Measurements from ENCODE around the gene RIPK3.
"Not testable (repeated sequence)": the region's sequence is repeated elsewhere in the genome, so short reads cannot be mapped to it uniquely, and the experiment has no call there.

RIPK3 gene

DNA sequence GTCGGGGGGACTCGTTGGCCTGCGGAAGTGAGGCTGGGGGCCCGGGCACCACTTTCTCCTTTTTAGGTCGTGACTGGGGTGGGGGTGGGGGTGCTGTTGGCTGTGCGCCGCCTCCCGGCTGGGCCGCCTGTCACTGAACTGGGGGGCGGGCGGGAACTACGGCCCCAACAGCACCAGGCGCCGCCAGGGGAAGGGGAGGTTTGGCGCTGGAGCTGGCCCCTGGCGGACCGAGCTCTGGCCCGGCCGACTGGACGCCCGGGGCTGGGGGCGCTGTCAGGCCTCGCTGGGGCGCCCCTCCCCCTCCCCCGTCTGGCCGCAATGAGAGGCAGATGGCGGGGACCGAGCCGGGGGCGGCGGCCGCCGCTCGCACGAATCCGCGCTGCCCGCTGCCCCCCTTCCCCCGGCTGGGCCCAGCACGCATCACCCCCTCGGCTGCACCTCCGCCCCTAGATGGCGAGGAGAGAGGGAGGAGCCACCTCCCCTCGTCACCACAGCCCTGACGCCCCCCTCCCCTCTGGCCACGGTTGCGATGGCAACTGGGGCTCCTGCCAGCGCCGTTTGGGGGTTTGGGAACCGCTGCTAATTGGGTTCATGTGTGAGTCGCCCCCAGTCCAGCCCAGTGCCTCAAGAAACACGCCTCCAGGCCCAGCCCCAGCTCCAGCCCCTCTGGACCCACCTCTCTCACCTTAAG lies 28.9 kb upstream of the RIPK3 start:
- no peak for FAIRE-seq

DNA sequence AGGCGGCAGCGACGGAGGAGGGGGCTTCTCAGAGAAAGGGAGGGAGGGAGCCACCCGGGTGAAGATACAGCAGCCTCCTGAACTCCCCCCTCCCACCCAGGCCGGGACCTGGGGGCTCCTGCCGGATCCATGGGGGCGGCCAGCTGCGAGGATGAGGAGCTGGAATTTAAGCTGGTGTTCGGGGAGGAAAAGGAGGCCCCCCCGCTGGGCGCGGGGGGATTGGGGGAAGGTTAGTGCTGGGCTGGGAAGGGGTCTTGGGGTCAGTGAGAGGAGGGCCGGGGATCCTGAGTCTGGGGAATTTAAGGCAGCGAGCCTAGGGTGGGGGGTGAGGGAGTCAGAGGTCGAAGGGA lies 28.4 kb upstream of the RIPK3 start:
- no peak for FAIRE-seq

DNA sequence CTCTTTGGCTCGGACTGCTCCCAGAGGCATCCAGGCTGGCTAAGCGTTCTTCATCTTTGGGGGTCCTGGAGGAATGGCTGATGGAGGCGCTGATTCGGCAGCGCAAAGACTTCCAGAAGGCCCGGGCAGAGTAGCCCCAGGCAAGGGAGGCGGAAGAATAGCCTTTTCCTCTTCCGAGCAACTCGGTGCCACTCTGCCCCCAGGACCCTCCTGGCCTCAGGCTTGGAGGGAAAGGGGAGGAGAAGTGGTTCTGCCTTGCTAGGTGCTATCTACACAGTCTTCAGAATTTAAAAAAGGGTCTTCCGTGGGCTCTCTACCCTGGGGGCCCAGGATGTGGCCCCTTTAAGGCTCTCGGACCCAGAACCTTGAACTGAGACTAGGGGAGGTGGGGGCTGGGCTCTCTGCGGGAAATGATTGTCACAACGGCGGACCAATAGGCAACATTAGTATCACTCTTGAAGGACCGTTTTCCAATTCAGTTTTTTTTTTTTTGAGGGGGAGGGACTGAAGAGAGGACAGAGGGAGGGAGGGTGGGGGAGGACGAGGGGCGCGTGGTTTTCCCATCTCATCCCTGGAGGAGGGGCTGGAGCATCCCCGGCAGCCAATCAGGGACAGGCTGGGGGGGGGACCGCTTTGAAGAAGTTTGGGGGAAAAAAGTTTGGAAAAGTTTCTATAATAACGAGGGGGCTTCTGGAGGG lies 27.9 kb upstream of the RIPK3 start, which contains the start of gene NFATC4:
NFATC4 (plus strand) TSS at position 671 of the 698 bp plus-strand sequence. CDS start 157 bp downstream, outside the sequence.
- no peak for FAIRE-seq

DNA sequence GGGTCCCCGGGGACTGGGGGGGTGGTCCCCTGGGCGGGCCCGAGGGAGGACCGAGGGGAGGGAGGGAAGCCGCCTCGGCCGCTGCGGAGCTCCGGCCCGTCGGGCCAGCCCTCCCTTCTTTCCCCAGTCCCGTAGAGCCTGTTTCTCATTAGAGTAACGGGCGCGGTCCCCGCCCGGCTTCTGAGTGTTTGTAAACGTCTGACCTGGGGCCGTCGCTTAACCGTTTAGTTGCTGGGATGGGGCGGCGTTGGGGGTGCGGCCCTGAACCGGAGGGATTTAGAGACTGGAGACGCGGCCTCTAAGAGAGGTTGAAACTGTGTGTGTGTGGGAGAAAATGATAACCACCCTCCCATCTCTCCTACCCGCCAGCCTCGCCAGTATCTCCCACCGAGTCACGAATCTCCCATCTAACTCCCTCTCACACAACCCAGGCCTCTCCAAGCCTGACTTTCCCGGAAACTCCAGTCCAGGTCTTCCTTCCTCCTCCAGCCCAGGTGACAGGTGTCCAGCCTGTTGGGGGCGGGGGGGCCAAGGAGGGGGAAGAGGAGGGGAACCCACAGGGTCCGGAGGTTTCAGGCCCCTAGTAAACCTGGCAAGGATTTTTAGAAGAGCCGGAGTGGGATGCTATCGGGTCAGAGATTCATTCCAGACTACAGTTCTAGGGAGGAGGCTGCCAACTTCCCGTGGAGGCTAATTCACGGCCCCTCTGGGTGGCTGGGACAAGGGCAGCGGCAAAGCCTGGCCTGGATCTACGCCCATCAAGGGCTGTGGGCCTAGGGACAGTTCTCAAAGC lies 27.1 kb upstream of the RIPK3 start:
- no peak for FAIRE-seq

DNA sequence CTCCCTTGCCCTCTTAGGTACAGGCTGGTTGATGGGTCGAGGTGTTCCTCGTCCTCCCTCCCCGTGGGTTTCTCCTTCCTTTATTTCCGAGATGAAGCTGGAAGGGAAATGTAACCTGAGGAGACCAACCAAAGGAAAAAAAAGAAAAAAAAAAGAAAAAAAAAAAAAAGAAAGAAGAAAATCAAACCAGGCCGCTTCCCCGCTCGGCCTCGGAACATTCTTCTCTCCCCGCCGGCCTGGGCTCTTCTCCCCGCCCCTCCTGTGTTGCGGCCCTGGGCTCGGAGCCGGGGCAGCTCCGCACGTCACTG lies 26.6 kb upstream of the RIPK3 start:
- FAIRE-seq: no peak

DNA sequence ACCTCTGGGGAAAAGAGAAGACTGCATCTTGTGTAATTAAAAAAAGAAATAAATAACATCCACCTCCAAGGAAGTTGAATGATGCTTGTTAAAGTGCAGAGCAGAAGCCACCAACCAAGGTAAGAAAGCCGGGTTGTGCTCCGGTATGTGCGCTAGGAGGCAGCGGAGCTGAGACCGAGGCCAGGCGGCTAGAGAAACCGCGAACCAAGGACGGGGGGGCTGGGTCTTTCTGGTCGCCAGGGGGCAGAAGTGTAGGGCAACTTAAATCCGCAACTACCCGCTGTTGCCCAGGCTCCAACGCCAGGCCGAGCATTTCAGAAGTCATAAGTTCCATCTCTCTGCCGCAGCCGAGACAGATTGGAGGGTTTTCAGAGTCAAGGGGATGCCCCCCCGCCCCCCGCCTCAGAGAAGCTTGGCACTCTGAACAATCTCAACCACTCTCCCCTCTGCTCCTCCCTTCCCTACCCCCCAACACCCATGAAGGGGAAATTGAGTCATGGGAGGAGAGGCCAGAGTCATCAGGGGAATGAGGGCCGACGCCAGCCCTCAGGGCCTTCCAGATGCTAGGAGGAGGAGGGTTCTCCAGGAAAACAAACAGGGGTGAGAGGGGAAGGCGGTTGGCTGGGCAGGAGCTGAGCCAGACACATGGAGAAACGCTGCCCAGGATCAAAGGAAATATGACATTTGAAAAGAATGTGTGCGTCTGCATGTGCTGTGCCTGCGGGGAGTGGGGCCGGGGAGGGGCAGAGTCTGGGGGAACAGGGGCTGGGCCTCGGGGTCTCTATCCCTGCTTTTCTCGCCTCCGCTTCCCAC lies 26.0 kb upstream of the RIPK3 start:
- peak; percentile 84 for FAIRE-seq

DNA sequence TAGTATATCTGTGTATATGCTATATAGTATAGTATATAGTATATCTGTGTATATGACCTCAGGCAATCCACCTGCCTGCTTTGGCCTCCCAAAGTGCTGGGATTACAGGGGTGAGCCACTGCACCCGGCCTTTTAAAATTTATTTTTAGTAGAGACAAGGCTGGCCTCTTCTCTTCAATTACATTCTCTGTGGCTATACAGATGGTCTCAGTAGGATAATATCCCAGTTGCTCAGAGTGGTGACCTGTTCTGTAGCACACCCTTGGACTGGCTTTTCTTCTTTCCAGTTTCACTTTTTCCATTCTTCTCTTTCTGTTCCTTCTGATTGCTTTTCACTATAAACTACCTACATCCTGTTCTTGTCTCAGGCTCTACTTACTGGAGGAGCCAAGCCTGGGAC lies 25.1 kb upstream of the RIPK3 start:
- no peak for FAIRE-seq

DNA sequence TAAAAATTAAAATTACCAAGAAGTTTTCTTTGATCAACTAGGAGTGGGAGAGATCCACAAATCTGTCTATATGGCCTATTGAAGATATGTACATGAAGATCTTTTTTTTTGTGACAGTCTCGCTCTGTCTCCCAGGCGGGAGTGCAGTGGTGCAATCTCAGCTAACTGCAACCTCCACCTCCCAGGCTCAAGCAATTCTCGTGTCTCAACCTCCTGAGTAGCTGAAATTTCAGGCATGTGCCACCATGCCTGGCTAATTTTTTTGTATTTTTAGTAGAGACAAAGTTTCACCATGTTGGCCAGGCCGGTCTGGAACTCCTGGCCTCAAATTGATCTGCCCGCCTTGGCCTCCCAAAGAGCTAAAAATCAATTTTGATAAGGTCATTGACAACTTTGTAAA lies 23.6 kb upstream of the RIPK3 start:
- no peak for FAIRE-seq

DNA sequence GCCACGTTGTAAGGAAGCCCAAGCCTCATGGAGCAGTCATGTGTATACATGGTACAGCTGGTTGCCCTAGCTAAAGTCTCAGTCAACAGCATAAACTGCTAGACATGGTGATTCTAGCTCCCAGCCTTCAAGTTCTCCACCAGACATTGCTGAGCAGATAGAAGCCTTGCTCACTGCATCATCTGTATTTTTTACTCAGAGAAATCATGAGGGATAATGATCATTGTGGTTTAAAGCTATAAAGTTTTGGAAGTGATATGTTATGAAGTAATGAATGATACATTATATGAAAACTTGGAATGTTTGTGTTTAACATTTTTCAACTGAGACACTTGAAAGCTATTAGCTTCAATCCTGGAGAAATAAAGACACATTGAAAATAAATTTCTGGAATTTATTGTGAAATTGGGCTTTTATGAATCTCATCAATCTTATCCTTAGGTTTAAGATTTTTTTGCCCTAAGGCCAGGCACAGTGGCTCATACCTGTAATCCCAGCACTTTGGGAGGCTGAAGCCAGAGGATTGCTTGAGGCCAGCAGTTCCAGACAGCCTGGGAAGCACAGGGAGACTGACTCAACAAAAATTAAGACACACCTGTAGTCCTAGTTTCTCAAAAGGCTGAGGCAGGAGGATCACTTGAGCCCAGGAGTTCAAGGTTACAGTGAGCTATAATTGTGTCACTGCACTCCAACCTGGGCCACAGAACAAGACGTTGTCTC lies 22.6 kb upstream of the RIPK3 start:
- no peak for FAIRE-seq

DNA sequence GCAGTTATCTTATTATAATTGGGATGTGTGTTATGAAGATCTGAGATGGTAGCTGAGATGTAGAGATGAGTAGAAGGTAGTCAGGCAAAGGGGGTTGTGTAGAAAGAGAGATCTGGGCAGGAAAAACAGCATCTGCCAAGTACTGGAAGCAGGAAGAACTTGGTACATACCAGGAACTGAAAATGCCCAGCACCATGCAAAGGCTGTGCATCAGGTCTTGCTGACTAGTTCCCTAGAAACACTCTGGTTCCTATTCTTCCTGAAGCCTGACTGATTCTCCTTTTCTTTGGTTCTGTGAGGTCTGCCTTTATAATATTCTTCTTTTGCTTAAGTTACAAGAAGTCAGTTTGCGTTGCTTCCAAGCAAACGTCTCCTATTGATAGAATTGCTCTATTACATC lies 21.5 kb upstream of the RIPK3 start:
- no peak for FAIRE-seq

DNA sequence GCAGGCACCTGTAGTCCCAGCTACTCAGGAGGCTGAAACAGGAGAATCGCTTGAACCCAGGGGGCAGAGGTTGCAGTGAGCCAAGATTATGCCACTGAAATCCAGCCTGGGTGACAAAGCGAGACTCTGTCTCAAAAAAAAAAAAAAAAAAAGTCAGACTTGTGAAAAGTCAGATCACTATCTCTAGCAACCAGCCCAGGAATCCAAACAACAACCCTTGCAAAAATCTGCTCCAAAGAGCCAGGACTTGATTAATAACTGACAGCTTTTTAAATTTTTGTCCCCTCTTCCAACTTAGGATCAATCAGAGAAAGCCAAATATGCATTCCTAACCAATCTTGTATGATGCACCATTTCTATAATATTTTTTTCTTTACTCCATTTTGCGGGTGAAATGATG lies 20.5 kb upstream of the RIPK3 start:
- FAIRE-seq: no peak

DNA sequence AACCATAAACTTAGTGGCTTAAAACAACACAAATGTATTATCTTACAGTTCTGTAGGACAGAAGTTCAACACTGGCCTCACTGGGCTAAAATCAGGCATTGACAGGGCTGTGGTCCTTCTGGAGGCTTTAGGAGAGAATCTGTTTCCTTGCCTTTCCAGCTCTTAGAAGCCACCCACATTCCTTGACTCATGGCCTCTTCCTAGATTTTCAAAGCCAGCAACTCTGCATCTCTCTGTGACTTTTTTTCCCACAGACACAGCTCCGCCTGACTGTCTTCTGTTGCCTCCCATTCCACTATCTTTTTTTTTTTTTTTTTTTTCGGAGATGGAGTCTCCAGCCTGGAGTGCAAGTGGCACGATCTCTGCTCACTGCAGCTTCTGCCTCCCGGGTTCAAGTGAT lies 16.4 kb upstream of the RIPK3 start:
- FAIRE-seq: no peak

DNA sequence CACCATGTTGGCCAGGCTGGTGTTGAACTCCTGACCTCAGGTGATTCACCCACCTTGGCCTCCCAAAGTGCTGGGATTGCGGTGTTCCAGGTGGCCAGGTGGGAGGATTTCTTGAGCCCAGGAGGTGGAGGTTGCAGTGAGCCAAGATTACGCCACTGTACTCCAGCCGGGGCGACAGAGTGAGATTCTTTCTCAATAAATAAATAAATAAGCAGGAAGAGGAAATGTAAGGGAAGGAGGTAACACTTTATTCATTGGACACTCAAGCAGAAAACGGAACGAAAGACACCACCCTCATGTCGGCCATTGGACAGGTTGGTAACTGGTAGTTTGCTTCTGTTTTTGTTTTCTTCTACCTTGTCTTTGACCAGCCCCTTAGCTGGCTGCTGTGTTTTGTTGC lies 15.2 kb upstream of the RIPK3 start:
- no peak for FAIRE-seq

DNA sequence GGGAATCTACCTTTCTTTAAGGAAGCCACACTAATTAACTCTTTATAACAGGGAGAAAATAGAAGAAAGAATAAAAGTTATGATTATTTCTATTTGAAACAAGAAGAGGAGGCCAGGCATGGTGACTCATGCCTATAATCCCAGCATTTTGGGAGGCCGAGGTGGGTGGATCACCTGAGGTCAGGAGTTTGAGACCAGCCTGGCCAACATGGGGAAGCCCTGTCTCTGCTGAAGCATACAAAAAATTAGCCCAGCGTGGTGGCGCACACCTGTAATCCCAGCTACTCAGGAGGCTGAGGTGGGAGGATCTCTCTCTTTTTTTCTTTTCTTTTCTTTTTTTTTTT lies 14.7 kb upstream of the RIPK3 start:
- not testable (repeated sequence) for FAIRE-seq

DNA sequence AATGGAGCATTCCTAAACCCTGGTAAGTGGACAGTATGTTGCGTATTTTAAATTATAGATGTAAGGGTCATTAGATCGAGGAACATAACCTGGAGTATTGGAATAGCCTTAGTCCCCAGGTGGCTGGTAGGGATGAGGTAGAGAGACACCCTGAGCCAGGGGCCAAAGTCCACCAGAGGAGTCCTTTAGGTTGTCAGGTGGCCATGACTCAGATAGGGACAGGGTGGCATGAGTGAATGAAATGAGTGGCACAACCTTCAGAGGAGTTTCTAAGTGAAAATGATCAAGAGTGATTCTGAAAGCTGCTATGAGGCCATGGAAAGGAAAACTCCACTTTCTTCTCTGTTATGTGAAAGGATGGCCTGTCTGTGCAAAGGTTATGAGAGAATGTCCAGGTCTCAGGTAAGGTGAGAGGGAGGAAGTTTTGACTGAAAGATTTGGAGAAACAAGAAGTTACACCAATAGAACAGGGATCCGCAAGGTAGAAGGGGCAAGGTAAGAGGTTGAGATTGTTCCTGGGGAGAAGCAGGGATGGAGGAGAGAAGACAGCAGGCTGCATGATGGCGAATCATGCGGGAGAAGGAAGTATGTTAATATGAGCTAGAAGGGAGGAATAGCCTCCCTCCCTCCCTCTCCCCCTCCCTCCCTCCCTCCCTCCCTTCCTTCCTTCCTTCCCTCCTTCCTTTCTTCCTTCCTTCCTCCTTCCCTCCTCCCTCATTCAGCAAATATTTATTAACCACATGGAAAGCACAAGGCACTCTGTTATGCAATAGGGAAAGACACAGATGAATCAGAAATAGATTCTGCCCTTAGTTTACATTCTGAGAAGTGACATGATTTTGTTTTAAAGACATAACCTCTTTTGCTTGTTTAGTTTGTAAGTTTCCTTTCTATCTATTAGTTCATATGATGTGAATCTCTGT lies 14.0 kb upstream of the RIPK3 start:
- no peak for FAIRE-seq

DNA sequence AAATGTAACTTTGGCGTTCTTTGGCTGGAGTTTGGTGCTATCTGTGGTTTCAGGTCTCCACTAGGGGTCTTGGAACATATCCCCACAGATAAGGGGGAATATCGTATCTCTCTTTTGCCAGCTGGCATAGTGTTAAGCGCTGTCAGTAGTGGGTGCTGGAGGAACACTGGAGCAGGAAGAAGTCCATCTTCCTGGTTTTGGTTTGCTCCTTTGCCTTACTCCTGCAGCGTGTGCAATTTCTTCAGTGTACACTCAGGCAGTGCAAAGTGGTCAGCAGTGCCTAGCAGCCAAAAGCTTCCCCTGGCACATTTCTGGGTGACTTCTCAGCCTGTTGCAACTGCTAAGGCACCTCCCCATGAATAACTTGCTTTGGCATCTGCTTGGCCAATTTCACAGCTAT lies 11.7 kb upstream of the RIPK3 start:
- no peak for FAIRE-seq

DNA sequence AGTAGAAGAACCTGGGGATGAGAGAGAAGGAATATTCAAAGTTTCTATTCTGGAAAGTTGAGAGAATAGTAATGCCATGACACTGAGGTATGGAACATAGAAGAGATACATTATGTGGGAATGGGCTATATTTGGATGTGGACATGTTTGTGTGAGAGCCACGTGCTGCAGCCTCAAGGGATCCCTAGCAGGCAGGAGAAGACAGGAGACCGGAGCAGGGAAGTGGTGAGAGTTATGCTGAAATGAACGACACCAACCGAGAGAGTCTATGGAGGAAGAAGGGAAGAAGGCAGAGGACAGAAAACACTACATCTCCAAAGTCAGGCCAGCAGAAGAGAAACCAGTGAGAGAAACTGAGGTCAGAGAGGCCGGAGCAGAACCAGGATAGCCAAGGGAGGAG lies 10.0 kb upstream of the RIPK3 start:
- FAIRE-seq: no peak

DNA sequence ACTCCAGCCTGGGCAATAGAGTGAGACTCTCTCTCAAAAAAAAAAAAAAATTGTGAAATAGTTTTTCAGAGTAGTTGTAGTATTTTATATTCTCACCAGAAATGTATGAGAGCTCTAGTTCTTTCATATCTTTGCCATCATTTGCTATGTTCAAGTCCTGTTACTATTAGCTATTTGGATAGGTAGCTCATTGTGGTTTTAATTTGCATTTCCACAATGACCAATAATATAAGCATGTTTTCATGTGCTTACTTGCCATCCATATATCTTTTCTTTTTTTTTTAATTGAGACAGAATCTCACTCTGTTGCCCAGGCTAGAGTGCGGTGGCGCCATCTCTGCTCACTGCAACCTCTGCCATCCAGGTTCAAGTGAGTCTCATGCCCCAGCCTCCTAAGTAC lies 8.4 kb upstream of the RIPK3 start:
- no peak for FAIRE-seq

DNA sequence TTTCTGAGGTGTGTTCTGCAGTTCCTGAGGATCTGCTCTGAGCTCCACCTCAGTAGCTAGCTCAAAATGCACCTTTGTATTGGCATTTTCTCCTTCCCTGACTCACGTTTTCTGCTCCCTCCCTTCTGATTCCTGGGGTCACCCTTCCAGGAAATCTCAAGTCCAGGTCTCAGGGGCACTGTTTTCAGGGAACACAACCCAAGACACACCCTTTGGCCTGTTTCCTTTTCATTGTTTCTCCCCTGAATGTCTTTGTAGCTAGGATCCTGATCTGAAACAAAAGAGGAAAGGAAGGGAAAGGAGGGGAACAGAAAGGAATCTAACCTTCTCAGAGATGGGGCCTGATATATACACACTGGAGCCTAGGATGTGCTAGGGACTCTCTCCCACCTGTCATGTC lies 7.3 kb upstream of the RIPK3 start:
- no peak for FAIRE-seq

DNA sequence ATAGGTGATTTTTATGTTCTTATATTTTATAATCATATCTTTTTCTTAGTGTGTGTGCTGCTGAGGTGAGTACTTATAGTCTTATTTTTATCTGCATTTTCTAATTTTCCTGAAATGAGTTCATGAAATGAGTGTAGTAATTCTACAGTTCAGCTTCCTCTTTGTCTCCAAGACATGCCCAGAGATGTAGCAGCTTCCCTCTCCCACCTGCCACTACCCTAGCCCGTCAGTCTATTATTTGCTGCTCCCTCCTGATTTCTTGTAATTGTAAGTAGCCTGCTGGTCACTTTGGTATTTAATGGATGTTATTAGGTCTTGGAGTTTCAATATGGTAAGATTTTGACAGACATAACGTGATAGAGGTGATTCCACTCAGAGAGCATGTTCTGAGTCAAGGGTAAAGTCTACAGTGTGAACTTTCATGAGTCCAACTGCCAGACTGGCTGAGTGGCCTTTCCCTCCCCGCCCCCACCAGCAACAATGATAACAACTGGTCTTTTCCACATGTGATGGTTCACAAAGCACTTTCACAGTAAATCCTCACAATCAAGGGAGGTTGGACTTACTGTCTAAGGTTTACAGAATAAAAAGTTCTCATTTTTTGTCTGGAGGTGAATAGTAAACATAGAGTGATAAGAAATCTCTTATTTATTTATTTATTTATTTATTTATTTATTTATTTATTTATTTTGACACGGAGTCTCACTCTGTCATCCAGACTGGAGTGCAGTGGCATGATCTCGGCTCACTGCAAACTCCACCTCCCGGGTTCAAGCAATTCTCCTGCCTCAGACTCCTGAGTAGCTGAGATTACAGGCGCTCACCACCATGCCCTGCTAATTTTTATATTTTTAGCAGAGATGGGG lies 4.2 kb upstream of the RIPK3 start:
- no peak for FAIRE-seq

DNA sequence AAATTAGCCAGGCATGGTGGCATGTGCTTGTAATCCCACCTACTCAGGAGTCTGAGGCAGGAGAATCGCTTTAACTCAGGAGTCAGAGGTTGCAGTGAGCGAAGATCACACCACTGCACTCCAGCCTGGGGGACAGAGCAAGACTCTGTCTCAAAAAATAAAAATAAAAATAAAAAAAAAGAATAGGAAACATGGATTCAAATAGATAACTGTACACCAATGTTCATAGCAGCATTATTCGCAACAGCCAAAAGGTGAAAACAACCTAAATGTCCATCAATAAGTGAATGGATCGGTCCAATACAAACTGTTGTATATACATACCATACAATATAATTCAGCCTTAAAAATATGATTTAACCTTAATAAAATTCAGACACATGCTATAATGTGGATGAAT lies 3.1 kb upstream of the RIPK3 start:
- FAIRE-seq: no peak

Data from TTC549 (cell line).